ENCODE results near the gene CADM1. TPM values are rescaled to one million over a fixed set of nuclear protein-coding genes. Genes with fewer than 3 reads are reported as not detected.
A peak's percentile ranks its signal among the peaks of the same experiment; 100 is the strongest.

The CADM1 gene
- total RNA-seq: 12.7 and 65.4 TPM in 2 replicates

- DNase-seq (ENCODE audit: low read depth): peak; percentile 86
Observed at GRCh38 chr11:115504276-115505158, at the start of gene CADM1. Gene CADM1 (minus strand): TSS chr11:115504415.

GRCh38 chr11:115552773-115553438 lies 48.7 kb upstream of the CADM1 start:
- no peak for DNase-seq (ENCODE audit: low read depth)

- peak; percentile 18 for DNase-seq (ENCODE audit: low read depth)
Observed at GRCh38 chr11:115552151-115552772, 48.0 kb upstream of the CADM1 start.

GRCh38 chr11:115550291-115551059 lies 46.3 kb upstream of the CADM1 start:
- peak; percentile 77 for DNase-seq (ENCODE audit: low read depth)

GRCh38 chr11:115548878-115549528 lies 44.8 kb upstream of the CADM1 start:
- DNase-seq (ENCODE audit: low read depth): peak; percentile 81

GRCh38 chr11:115545581-115546210 lies 41.5 kb upstream of the CADM1 start:
- DNase-seq (ENCODE audit: low read depth): no peak

GRCh38 chr11:115544422-115544948 lies 40.3 kb upstream of the CADM1 start:
- DNase-seq (ENCODE audit: low read depth): no peak

- no peak for DNase-seq (ENCODE audit: low read depth)
Observed at GRCh38 chr11:115541518-115541917, 37.3 kb upstream of the CADM1 start.

GRCh38 chr11:115539844-115540243 lies 35.6 kb upstream of the CADM1 start:
- DNase-seq (ENCODE audit: low read depth): no peak

- no peak for DNase-seq (ENCODE audit: low read depth)
Observed at GRCh38 chr11:115535781-115536180, 31.6 kb upstream of the CADM1 start.

GRCh38 chr11:115530752-115531151 lies 26.5 kb upstream of the CADM1 start:
- no peak for DNase-seq (ENCODE audit: low read depth)

- no peak for DNase-seq (ENCODE audit: low read depth)
Observed at GRCh38 chr11:115528225-115528624, 24.0 kb upstream of the CADM1 start.

GRCh38 chr11:115527534-115528125 lies 23.4 kb upstream of the CADM1 start:
- DNase-seq (ENCODE audit: low read depth): peak; percentile 28

GRCh38 chr11:115525531-115526006 lies 21.4 kb upstream of the CADM1 start:
- no peak for DNase-seq (ENCODE audit: low read depth)

- no peak for DNase-seq (ENCODE audit: low read depth)
Observed at GRCh38 chr11:115524572-115524971, 20.4 kb upstream of the CADM1 start.

- DNase-seq (ENCODE audit: low read depth): no peak
Observed at GRCh38 chr11:115523727-115524399, 19.6 kb upstream of the CADM1 start.

GRCh38 chr11:115522302-115522701 lies 18.1 kb upstream of the CADM1 start:
- no peak for DNase-seq (ENCODE audit: low read depth)

GRCh38 chr11:115521825-115522224 lies 17.6 kb upstream of the CADM1 start:
- no peak for DNase-seq (ENCODE audit: low read depth)

- DNase-seq (ENCODE audit: low read depth): no peak
Observed at GRCh38 chr11:115518983-115519628, 14.9 kb upstream of the CADM1 start.
